ENCODE data around the gene CFHR5.

CFHR5 gene

GRCh38 chr1:196993916-196994315 lies 16.6 kb downstream of the CFHR5 start:
- no peak overlapping the region for H3K4me3 ChIP-seq (ENCODE audit: low read depth, low read length)

GRCh38 chr1:196997423-196997822 lies 20.1 kb downstream of the CFHR5 start:
- DNase-seq (ENCODE audit: low read depth): peak; percentile 25

More at GRCh38 chr1:196993916-196994315, 16.6 kb downstream of the CFHR5 start:
- TF ChIP-seq CTCF (IDR thresholded peaks at IDR 0.05; ENCODE audit: low read depth, low read length) (no peak), MYC (IDR thresholded peaks at IDR 0.05; ENCODE audit: low read depth, low read length) (no peak), MAX (IDR thresholded peaks at IDR 0.05; ENCODE audit: low read depth, low read length) (no peak)
- no peak for DNase-seq (ENCODE audit: low read depth)

GRCh38 chr1:197001828-197002227 lies 24.5 kb downstream of the CFHR5 start:
- TF ChIP-seq MYC (IDR thresholded peaks at IDR 0.05; ENCODE audit: low read depth, low read length): no peak
- TF ChIP-seq CTCF (IDR thresholded peaks at IDR 0.05; ENCODE audit: low read depth, low read length): no peak
- no peak for TF ChIP-seq POLR2A (IDR thresholded peaks at IDR 0.05; ENCODE audit: extremely low read depth, insufficient read length)
- TF ChIP-seq MAX (IDR thresholded peaks at IDR 0.05; ENCODE audit: low read depth, low read length): no peak
- no peak for DNase-seq (ENCODE audit: low read depth)

More at GRCh38 chr1:196997423-196997822, 20.1 kb downstream of the CFHR5 start:
- TF ChIP-seq MAX (IDR thresholded peaks at IDR 0.05; ENCODE audit: low read depth, low read length): no peak
- no peak for TF ChIP-seq POLR2A (IDR thresholded peaks at IDR 0.05; ENCODE audit: extremely low read depth, insufficient read length)
- no peak for TF ChIP-seq MYC (IDR thresholded peaks at IDR 0.05; ENCODE audit: low read depth, low read length)
- no peak for TF ChIP-seq CTCF (IDR thresholded peaks at IDR 0.05; ENCODE audit: low read depth, low read length)
- H3K4me3 ChIP-seq (ENCODE audit: low read depth, low read length): no peak overlapping the region

GRCh38 chr1:197003132-197003531 lies 25.8 kb downstream of the CFHR5 start:
- TF ChIP-seq MAX (IDR thresholded peaks at IDR 0.05; ENCODE audit: low read depth, low read length) (no peak), POLR2A (IDR thresholded peaks at IDR 0.05; ENCODE audit: extremely low read depth, insufficient read length) (no peak), MYC (IDR thresholded peaks at IDR 0.05; ENCODE audit: low read depth, low read length) (no peak), CTCF (IDR thresholded peaks at IDR 0.05; ENCODE audit: low read depth, low read length) (no peak)
- no peak overlapping the region for H3K4me3 ChIP-seq (ENCODE audit: low read depth, low read length)
- no peak for DNase-seq (ENCODE audit: low read depth)

More at GRCh38 chr1:197001828-197002227, 24.5 kb downstream of the CFHR5 start:
- no peak overlapping the region for H3K4me3 ChIP-seq (ENCODE audit: low read depth, low read length)

- DNase-seq (ENCODE audit: low read depth): no peak
- TF ChIP-seq MYC (IDR thresholded peaks at IDR 0.05; ENCODE audit: low read depth, low read length) (no peak), MAX (IDR thresholded peaks at IDR 0.05; ENCODE audit: low read depth, low read length) (no peak), POLR2A (IDR thresholded peaks at IDR 0.05; ENCODE audit: extremely low read depth, insufficient read length) (no peak), CTCF (IDR thresholded peaks at IDR 0.05; ENCODE audit: low read depth, low read length) (no peak)
- no peak overlapping the region for H3K4me3 ChIP-seq (ENCODE audit: low read depth, low read length)
These were observed 31.5 kb downstream of the CFHR5 start for GRCh38 chr1:197008861-197009260.

GRCh38 chr1:197011614-197012013 lies 34.3 kb downstream of the CFHR5 start:
- H3K4me3 ChIP-seq (ENCODE audit: low read depth, low read length): no peak overlapping the region
- DNase-seq (ENCODE audit: low read depth): no peak
- TF ChIP-seq POLR2A (IDR thresholded peaks at IDR 0.05; ENCODE audit: extremely low read depth, insufficient read length) (no peak), MAX (IDR thresholded peaks at IDR 0.05; ENCODE audit: low read depth, low read length) (no peak), CTCF (IDR thresholded peaks at IDR 0.05; ENCODE audit: low read depth, low read length) (no peak), MYC (IDR thresholded peaks at IDR 0.05; ENCODE audit: low read depth, low read length) (no peak)
